ENCODE measurements around the gene GMDS.

DNA sequence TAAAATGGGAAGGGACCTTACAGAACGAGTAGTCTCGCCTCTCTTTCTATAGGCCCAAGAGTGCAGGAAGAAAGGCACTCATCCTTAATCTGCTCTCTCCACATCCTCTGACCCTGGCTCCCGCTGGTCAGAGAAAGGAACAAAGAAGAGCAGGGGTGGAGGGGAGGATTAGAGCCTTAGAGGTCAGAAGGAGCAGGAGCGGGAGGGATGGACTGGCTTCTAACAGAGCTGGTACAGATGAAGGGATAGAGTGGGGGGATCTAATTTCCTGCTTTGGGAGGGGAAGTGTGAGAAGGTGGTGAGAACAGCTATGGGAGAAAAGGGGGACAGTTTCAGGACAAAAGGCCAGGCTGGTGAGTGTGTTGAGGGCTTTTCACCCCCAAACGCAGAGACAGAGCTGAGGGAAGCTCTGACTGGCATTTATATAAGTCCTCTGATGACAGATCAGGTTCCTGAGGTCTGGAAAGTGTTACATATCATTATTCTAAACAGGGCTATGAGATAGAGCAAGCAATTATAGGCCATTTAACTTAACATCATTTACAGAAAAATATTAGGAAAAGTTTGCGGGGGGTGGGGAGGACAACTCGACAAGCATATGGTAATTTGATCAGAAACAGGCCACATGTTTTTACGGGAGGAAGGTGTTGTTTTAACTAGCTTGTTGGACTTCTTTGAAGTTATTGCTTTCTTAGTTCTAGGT lies 524.6 kb downstream of the GMDS start:
- TF ChIP-seq, protein P1, sequence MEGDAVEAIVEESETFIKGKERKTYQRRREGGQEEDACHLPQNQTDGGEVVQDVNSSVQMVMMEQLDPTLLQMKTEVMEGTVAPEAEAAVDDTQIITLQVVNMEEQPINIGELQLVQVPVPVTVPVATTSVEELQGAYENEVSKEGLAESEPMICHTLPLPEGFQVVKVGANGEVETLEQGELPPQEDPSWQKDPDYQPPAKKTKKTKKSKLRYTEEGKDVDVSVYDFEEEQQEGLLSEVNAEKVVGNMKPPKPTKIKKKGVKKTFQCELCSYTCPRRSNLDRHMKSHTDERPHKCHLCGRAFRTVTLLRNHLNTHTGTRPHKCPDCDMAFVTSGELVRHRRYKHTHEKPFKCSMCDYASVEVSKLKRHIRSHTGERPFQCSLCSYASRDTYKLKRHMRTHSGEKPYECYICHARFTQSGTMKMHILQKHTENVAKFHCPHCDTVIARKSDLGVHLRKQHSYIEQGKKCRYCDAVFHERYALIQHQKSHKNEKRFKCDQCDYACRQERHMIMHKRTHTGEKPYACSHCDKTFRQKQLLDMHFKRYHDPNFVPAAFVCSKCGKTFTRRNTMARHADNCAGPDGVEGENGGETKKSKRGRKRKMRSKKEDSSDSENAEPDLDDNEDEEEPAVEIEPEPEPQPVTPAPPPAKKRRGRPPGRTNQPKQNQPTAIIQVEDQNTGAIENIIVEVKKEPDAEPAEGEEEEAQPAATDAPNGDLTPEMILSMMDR (conservative IDR thresholded peaks at IDR 0.05 in 1 of 2, IDR thresholded peaks at IDR 0.05 in 1 of 2; ENCODE audit: low read depth in 1 of 2, low read length in 2 of 2) = no peak
- TF ChIP-seq EZH2 (IDR thresholded peaks at IDR 0.05; ENCODE audit: low read length, missing control alignments) = no peak

All from fibroblast of lung (primary cell).